GM21737 (cell line): Measurements from ENCODE around the gene UBE2E2.

Experiments used
- ATAC-seq: cut with Tn5 transposase; IDR thresholded peaks from one replicate; pipeline ENCODE4 v1.9.1; 2021; ENCODE audit warnings: mild to moderate bottlenecking, moderate library complexity; ENCODE audit not compliant: unreplicated experiment

The UBE2E2 gene

GRCh38 chr3:23497156-23497555, 294.0 kb downstream of the UBE2E2 start:
- ATAC-seq = no peak

GRCh38 chr3:23501201-23501802, 298.2 kb downstream of the UBE2E2 start:
- ATAC-seq = no peak

GRCh38 chr3:23508464-23508863, 305.3 kb downstream of the UBE2E2 start:
- no peak for ATAC-seq

- ATAC-seq = no peak
Observed at GRCh38 chr3:23518441-23518840, 315.3 kb downstream of the UBE2E2 start.

- ATAC-seq = peak; percentile 76
Observed at GRCh38 chr3:23519314-23520208, 316.4 kb downstream of the UBE2E2 start.

GRCh38 chr3:23527326-23527725, 324.2 kb downstream of the UBE2E2 start:
- ATAC-seq = no peak

GRCh38 chr3:23533596-23533995, 330.5 kb downstream of the UBE2E2 start:
- no peak for ATAC-seq

GRCh38 chr3:23533996-23534395, 330.9 kb downstream of the UBE2E2 start:
- no peak for ATAC-seq

GRCh38 chr3:23537101-23537551, 334.0 kb downstream of the UBE2E2 start:
- no peak for ATAC-seq

- no peak for ATAC-seq
Observed at GRCh38 chr3:23539185-23539584, 336.1 kb downstream of the UBE2E2 start.

GRCh38 chr3:23540600-23540999, 337.5 kb downstream of the UBE2E2 start:
- ATAC-seq = no peak

- ATAC-seq = no peak
Observed at GRCh38 chr3:23542079-23542478, 339.0 kb downstream of the UBE2E2 start.

GRCh38 chr3:23546181-23546580, 343.1 kb downstream of the UBE2E2 start:
- no peak for ATAC-seq

GRCh38 chr3:23547905-23548650, 345.0 kb downstream of the UBE2E2 start:
- ATAC-seq = no peak

GRCh38 chr3:23548706-23549105, 345.6 kb downstream of the UBE2E2 start:
- no peak for ATAC-seq

- no peak for ATAC-seq
Observed at GRCh38 chr3:23549148-23549910, 346.2 kb downstream of the UBE2E2 start.

GRCh38 chr3:23550402-23550801, 347.3 kb downstream of the UBE2E2 start:
- ATAC-seq = peak; percentile 83

- ATAC-seq = no peak
Observed at GRCh38 chr3:23552506-23552905, 349.4 kb downstream of the UBE2E2 start.

- no peak for ATAC-seq
Observed at GRCh38 chr3:23553353-23553752, 350.2 kb downstream of the UBE2E2 start.

GRCh38 chr3:23565041-23565775, 362.1 kb downstream of the UBE2E2 start:
- no peak for ATAC-seq
